GM18519 (cell line): Measurements from ENCODE around the gene CHURC1.
"Not testable (repeated sequence)": the region's sequence is repeated elsewhere in the genome, so short reads cannot be mapped to it uniquely, and the experiment has no call there.

Source experiments
- ATAC-seq: cut with Tn5 transposase; IDR thresholded peaks from one replicate; pipeline ENCODE4 v1.9.1; 2021; ENCODE audit warnings: mild to moderate bottlenecking, moderate library complexity; ENCODE audit not compliant: unreplicated experiment, low FRiP score

Gene CHURC1

GRCh38 chr14:64906022-64906421 lies 8.2 kb upstream of the CHURC1 start:
- no peak for ATAC-seq

- no peak for ATAC-seq
These were observed 3.3 kb upstream of the CHURC1 start for GRCh38 chr14:64910847-64911495.

GRCh38 chr14:64912261-64912660 lies 2.0 kb upstream of the CHURC1 start:
- no peak for ATAC-seq

- ATAC-seq, result not testable (repeated sequence)
These were observed 778 bp upstream of the CHURC1 start for GRCh38 chr14:64913477-64913876.

GRCh38 chr14:64915029-64915424 lies 772 bp downstream of the CHURC1 start:
- no peak for ATAC-seq

GRCh38 chr14:64915797-64916196 lies 1.5 kb downstream of the CHURC1 start:
- no peak for ATAC-seq

- ATAC-seq, result no peak
These were observed 4.0 kb downstream of the CHURC1 start for GRCh38 chr14:64918216-64918615.

- ATAC-seq, result no peak
These were observed 5.0 kb downstream of the CHURC1 start for GRCh38 chr14:64919215-64919614.

GRCh38 chr14:64919618-64920017 lies 5.4 kb downstream of the CHURC1 start:
- ATAC-seq, result no peak

GRCh38 chr14:64920465-64920864 lies 6.2 kb downstream of the CHURC1 start:
- ATAC-seq, result no peak

GRCh38 chr14:64923015-64923414 lies 8.8 kb downstream of the CHURC1 start:
- ATAC-seq, result no peak

- ATAC-seq, result no peak
These were observed 12.2 kb downstream of the CHURC1 start for GRCh38 chr14:64926398-64926995.

- no peak for ATAC-seq
These were observed 12.8 kb downstream of the CHURC1 start for GRCh38 chr14:64927031-64927430.

GRCh38 chr14:64928239-64929013 lies 14.2 kb downstream of the CHURC1 start:
- no peak for ATAC-seq

GRCh38 chr14:64929014-64929359 lies 14.7 kb downstream of the CHURC1 start:
- no peak for ATAC-seq

GRCh38 chr14:64930085-64930843 lies 16.0 kb downstream of the CHURC1 start:
- ATAC-seq, result no peak

- no peak for ATAC-seq
These were observed 16.9 kb downstream of the CHURC1 start for GRCh38 chr14:64931123-64931522.

- no peak for ATAC-seq
These were observed 18.0 kb downstream of the CHURC1 start for GRCh38 chr14:64932231-64932630.

GRCh38 chr14:64934338-64934929 lies 20.2 kb downstream of the CHURC1 start:
- ATAC-seq, result no peak

- no peak for ATAC-seq
These were observed 21.3 kb downstream of the CHURC1 start for GRCh38 chr14:64935508-64935907.
